HG03571 (cell line): ENCODE results near the gene EPHA6.

Experiments used
- ATAC-seq: cut with Tn5 transposase; IDR thresholded peaks from one replicate; pipeline ENCODE4 v1.9.1; 2021; ENCODE audit not compliant: unreplicated experiment

The EPHA6 gene

GRCh38 chr3:97138914-97139541 is 324.6 kb downstream of the EPHA6 start:
- ATAC-seq = no peak

- ATAC-seq = no peak
Observed at GRCh38 chr3:97148931-97149330, 334.5 kb downstream of the EPHA6 start.

- ATAC-seq = no peak
Observed at GRCh38 chr3:97161169-97161568, 346.8 kb downstream of the EPHA6 start.

DNA sequence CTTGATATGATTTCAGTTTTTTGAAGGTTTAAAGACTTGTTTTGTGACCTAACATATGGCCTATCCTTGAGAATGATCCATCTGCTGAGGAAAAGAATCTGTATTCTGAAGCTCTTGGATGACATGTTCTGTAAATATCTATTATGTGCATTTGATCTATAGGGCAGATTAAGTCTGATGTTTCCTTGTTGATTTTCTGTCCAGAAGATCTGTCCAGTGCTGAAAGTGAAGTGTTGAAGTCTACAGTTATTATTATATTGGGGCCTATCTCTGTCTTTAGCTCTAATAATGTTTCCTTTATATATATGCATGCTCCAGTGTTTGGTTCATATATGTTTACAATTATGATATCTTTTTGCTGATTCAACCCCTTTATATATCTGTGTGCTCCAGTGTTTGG is 362.8 kb downstream of the EPHA6 start:
- ATAC-seq = no peak

- ATAC-seq = no peak
Observed at GRCh38 chr3:97181704-97182103, 367.3 kb downstream of the EPHA6 start.

GRCh38 chr3:97187771-97188170 is 373.4 kb downstream of the EPHA6 start:
- no peak for ATAC-seq

- ATAC-seq = no peak
Observed at GRCh38 chr3:97189835-97190234, 375.4 kb downstream of the EPHA6 start.

DNA sequence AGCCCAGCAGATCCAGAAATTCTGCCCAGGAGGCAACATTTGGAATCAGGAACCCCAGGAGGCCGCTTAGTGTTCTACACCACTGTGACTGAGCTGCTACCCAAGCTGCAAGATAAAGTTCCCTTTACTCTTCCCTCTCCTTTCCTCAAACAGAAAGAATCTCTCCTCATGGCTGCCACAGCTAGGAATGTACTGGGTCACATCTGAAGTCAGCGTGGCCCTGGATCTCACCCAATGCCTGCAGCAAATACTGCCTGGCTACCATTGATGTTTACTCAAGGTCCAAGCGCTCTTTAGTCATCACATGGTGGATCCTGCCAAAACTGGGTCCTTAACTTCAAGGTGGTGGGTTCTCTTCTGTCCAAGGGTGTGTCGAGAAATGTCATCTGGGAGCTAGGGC is 382.7 kb downstream of the EPHA6 start:
- no peak for ATAC-seq

GRCh38 chr3:97197830-97198229 is 383.4 kb downstream of the EPHA6 start:
- no peak for ATAC-seq

- ATAC-seq = no peak
Observed at GRCh38 chr3:97200387-97200786, 386.0 kb downstream of the EPHA6 start.

- ATAC-seq = no peak
Observed at GRCh38 chr3:97201814-97202213, 387.4 kb downstream of the EPHA6 start.

GRCh38 chr3:97228966-97229365 is 414.6 kb downstream of the EPHA6 start:
- no peak for ATAC-seq

GRCh38 chr3:97230486-97230885 is 416.1 kb downstream of the EPHA6 start:
- no peak for ATAC-seq

GRCh38 chr3:97232393-97233034 is 418.1 kb downstream of the EPHA6 start:
- ATAC-seq = no peak

DNA sequence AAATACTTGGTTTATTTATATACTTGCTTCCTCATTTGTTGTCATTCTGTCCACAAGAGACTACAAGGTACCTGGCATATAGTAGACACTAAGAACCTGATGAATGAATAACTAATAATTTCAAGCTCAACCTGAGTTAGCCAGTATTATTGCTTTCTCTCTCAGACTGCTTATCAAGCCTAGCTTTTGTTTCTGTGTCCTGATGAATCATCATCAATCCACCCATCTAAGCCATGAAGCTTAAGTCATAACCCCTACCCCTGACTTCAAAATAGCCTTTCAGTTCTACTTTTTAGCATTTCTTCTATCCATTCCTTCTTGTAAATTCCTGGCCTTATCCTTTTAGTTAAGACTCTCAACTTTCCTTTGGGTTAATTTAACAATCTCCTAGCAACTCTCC is 420.8 kb downstream of the EPHA6 start:
- ATAC-seq = no peak

- ATAC-seq = no peak
Observed at GRCh38 chr3:97235611-97236315, 421.4 kb downstream of the EPHA6 start.

GRCh38 chr3:97241417-97241816 is 427.0 kb downstream of the EPHA6 start:
- no peak for ATAC-seq

DNA sequence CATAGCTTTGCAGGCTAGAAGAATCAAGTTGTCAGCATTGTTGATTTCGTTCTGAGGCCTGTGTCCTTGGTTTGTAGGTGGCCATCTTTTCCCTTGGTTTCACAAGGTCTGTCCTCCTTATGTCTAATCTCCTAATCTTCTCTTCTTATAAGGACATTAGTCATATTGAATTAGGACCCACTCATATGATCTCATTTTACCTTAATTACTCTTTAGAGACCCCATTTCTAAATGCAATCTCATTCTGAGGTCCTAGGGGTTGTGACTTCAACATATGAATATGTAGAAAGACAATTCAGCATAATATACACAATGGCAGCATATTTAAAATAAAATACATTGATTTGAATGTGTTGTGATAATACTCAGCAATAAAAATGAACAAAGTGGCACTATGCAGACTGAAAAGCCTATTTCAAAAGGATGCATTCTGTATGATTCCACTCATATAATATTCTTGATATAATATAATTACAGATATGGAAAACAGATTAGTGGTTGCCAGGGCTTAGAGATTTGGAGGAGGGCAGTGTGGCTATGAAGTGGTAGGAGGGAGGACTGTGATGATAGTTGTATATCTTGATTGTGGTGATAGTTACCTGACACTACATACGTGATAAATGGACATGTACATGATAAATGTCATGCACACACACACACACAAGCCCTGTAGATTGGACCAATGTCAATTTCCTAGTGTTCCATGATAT is 431.0 kb downstream of the EPHA6 start:
- ATAC-seq = no peak

GRCh38 chr3:97256060-97256459 is 441.7 kb downstream of the EPHA6 start:
- no peak for ATAC-seq

- no peak for ATAC-seq
Observed at GRCh38 chr3:97257942-97258697, 443.7 kb downstream of the EPHA6 start.

DNA sequence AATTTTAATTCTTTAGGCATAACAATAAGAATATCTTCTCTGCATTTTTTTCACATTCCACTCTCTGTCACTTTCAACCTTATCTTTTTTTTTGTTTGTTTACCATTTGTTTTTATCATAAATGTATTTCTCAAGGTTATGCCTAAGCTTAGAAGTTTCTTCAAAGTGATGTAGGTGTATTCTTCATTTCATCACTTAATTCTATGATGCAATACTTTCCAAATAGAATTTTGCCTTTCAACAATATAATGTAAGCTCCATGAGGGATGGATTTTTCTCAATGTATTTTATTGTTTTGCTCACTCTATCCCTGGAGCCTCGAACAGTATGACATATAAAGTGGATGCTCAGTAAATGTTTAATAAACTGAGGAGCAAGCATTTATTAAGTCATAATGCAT is 444.9 kb downstream of the EPHA6 start:
- no peak for ATAC-seq
